GM18907 (cell line): Measurements from ENCODE around the gene CFAP61.
"Not testable (repeated sequence)": the region's sequence is repeated elsewhere in the genome, so short reads cannot be mapped to it uniquely, and the experiment has no call there.

Experiments used
- ATAC-seq: cut with Tn5 transposase; IDR thresholded peaks from one replicate; pipeline ENCODE4 v1.9.1; 2021; ENCODE audit warnings: mild to moderate bottlenecking, moderate library complexity; ENCODE audit not compliant: unreplicated experiment

The CFAP61 gene

GRCh38 chr20:20085071-20085470 is 32.7 kb downstream of the CFAP61 start:
- no peak for ATAC-seq

GRCh38 chr20:20085812-20086211 is 33.5 kb downstream of the CFAP61 start:
- no peak for ATAC-seq

- no peak for ATAC-seq
Observed at GRCh38 chr20:20089018-20089417, 36.7 kb downstream of the CFAP61 start.

- no peak for ATAC-seq
Observed at GRCh38 chr20:20089939-20090338, 37.6 kb downstream of the CFAP61 start.

GRCh38 chr20:20092827-20093226 is 40.5 kb downstream of the CFAP61 start:
- no peak for ATAC-seq

- no peak for ATAC-seq
Observed at GRCh38 chr20:20094410-20094809, 42.1 kb downstream of the CFAP61 start.

GRCh38 chr20:20095114-20095872 is 43.0 kb downstream of the CFAP61 start:
- no peak for ATAC-seq

- ATAC-seq: no peak
Observed at GRCh38 chr20:20096421-20096820, 44.1 kb downstream of the CFAP61 start.

GRCh38 chr20:20100881-20101280 is 48.5 kb downstream of the CFAP61 start:
- no peak for ATAC-seq

- no peak for ATAC-seq
Observed at GRCh38 chr20:20102163-20102562, 49.8 kb downstream of the CFAP61 start.

GRCh38 chr20:20102716-20103258 is 50.5 kb downstream of the CFAP61 start:
- ATAC-seq: no peak

- no peak for ATAC-seq
Observed at GRCh38 chr20:20103486-20103885, 51.2 kb downstream of the CFAP61 start.

GRCh38 chr20:20123187-20123586 is 70.9 kb downstream of the CFAP61 start:
- ATAC-seq: not testable (repeated sequence)

GRCh38 chr20:20130399-20130798 is 78.1 kb downstream of the CFAP61 start:
- ATAC-seq: no peak

GRCh38 chr20:20134941-20135575 is 82.7 kb downstream of the CFAP61 start:
- ATAC-seq: no peak

GRCh38 chr20:20136313-20136712 is 84.0 kb downstream of the CFAP61 start:
- no peak for ATAC-seq

- ATAC-seq: no peak
Observed at GRCh38 chr20:20137851-20138250, 85.5 kb downstream of the CFAP61 start.

GRCh38 chr20:20138301-20139064 is 86.2 kb downstream of the CFAP61 start:
- no peak for ATAC-seq

GRCh38 chr20:20139403-20139802 is 87.1 kb downstream of the CFAP61 start:
- no peak for ATAC-seq

GRCh38 chr20:20143165-20143564 is 90.8 kb downstream of the CFAP61 start:
- ATAC-seq: no peak

- no peak for ATAC-seq
Observed at GRCh38 chr20:20143646-20144045, 91.3 kb downstream of the CFAP61 start.
